ENCODE results near the gene P2RX5.

The P2RX5 gene

DNA sequence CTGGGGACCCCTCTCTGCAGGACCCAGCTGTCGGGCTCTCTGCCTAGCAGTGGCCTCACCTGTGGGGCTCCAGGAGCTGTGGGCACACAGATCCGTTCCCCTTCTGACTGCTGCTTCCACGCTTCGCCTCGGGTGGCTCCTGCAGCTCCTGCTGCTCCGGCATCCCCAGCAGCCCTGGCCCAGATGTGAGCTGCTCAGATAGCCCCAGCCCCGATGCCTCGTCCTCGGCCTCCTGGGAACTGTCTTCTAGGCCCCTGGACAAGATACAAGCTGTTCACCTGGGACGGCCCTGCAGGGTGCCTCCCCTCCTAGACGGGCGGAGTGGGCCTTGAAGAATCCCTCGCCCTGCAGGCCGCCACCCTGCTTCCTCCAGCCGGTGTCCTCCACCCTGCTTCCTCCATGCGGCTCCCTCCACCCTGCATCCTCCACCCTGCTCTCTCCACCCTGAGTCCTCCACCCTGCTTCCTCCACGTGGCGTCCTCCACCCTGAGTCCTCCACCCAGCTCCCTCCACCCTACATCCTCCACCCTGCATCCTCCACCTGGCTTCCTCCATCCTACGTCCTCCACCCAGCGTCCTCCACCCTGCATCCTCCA, 16.3 kb downstream of the P2RX5 start:
- no peak for DNase-seq

DNA sequence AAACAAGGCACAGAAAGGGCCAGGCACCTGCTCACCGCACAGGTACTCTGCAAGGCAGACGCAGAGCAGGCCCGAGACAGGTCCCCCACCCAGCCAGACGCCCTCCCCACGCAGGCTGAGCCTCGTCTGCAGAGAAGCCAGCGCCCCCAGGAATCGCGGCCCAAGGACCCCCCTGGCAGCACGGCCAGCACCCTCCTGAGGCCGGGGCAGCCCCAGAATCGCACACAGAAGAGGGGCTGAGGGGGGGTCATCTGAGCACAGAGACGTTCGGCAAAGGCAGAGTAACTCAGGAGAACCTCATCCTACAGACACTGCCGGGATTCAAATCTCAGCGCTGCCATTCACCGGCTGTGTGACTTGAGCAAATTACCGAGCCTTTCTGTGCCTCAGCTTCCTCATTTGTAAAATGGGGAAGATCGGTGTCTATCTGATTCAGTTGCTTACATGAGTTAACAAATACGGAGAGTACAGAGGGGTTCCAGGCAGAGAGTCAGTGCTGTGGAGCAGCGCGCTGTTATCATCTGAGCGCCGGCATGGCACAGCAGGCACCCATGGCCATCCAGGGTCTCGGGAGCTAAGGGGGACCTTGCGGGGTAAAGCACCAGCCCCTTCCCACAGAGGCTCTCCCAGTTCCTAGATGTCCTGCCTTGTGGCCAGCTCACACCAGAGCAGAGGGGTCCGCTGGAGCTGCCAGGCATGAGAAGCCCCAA, 17.0 kb downstream of the P2RX5 start:
- DNase-seq, result no peak

DNA sequence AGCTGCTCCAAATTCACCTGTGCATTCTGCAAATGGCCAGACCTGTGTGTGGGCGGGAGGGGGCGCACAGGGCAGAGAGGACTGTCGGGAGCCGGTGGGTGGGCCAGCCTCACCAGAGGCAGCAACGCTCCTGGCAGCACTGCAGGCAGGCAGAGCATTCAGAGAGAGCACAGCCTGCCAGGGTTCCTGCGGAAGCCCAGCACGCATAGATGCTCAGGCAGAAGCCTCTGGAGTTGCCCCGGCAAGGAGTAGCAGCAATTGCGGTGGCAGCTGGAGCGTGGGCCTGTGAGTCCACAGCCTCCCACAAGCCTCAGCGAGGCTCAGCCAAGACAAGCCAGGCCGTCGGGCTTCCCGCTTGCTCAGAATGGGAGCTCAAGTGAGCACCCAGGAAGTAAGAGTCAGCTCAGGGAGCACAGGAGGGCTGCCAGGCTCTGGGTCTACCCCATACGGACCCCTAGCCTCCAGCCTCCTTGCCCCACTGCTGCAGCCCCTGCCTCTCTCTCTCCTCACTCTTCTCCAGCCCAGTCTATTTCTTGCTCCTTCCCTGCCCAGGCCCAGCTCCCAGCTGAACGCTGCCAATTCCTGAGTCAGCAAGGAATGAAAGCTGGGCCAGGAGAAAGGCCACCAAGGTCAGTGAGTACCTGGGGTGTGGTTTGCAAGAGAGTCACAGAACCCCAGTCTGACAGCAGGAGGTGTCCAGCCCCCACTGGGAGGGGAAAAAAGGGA, 17.7 kb downstream of the P2RX5 start:
- DNase-seq, result no peak

DNA sequence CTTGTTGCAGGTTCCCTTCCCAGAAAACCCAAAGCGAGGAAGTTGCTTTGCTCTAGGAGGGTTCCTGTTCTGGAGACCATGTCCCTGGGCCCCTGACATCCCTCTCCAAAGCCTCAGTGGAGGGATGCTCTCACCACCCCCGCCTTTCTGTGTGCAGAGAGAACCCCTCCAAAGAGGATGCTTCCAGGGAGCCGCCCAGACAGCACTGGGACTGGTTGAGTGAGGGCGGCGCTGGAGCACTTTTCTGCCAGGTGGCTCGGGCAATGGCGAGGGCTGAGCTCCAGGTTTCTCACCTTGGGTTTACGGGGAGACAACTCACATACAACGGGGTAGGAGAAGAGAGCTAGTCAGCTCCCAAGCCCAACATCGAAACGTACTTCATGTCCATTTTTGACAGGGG, 20.1 kb downstream of the P2RX5 start:
- DNase-seq, result no peak

DNA sequence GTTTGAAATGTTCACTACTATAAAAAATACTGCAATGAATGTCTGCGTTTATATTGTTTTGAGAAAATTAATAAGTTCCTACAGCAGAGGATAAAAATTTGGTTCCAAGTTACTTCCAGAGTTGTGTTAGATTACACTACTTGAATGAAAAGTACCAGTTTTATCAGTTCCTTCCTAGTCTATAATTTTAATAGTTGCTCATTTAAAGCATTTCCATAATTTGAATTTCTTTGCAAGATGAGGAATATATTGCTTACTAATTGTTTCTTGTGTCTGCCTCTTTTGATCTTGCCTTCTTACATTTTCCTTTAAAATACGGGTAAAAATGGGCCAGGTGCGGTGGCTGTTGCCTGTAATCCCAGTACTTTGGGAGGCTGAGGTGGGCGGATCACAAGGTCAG, 23.4 kb downstream of the P2RX5 start:
- DNase-seq, result no peak

DNA sequence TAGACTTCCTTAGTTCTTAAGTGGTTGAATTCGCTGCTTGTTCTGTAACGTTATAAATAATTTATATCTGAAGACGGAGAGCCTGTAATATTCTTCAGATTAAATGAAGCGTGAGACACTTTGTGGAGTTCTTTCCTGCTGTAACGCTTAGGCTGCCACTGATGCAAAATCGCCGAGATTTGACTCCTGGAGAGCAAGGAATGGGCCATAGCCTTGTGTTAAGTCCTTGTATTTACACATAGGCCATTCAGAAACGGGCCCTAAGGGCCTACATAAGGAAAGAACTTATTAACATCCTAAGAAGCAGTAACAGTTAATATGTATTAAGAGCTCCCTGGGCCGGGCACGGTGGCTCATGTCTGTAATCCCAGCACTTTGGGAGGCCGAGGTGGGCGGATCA, 26.4 kb downstream of the P2RX5 start:
- no peak for DNase-seq

DNA sequence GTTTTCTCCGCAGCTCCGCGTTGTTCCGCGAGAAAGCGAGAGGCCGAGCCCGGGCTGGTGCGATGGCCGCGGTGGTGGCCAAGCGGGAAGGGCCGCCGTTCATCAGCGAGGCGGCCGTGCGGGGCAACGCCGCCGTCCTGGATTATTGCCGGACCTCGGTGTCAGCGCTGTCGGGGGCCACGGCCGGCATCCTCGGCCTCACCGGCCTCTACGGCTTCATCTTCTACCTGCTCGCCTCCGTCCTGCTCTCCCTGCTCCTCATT, 26.9 kb downstream of the P2RX5 start:
- no peak for DNase-seq

DNA sequence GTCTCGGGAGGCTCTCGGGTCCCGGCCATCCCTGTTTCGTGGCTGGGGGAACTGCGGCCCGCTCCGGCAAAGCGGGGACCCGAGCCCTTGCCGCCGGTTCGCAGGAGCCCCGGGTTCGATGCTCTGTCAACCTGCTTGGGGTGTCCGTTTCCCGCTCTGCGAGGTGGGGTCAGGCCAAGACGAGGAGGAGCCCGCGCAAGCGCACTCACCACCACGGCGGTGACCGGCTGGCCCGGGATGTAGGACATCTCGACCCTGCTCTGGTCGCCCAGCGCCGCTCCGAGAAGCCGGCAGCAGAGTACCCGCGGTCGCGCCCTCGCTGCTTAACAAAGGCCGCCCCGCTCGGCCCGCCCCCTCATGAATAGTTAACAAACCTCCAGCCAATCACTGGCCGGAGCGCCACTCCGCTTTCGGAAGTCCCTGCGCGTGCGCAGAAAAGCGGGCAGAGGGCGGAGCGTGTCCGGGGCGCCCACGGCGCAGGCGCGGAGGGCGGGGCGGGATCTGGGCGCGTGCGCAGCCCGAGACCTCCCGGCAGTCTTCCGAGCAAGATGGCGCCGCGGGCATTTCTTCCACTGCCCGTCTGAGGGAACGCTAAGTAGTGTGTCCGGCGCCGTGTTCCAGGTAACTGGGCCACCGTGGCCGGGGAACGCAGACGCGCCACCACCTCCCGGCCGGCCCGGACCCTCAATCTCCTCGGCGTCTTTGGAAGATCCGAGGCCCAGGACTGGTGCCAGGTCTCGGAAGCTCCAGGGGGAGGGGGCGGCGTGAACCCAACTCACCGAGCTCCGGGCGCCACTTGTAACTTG, 27.5 kb downstream of the P2RX5 start, which contains the start of the genes EMC6 and TAX1BP3:
Gene EMC6 (plus strand): TSS at position 534 of the 806 bp plus-strand sequence. CDS start 335 bp downstream, outside the sequence.
Gene TAX1BP3 (minus strand): TSS at position 300 of the 806 bp plus-strand sequence. CDS start 52 bp downstream, at position 248.
- DNase-seq, result peak; percentile 100

DNA sequence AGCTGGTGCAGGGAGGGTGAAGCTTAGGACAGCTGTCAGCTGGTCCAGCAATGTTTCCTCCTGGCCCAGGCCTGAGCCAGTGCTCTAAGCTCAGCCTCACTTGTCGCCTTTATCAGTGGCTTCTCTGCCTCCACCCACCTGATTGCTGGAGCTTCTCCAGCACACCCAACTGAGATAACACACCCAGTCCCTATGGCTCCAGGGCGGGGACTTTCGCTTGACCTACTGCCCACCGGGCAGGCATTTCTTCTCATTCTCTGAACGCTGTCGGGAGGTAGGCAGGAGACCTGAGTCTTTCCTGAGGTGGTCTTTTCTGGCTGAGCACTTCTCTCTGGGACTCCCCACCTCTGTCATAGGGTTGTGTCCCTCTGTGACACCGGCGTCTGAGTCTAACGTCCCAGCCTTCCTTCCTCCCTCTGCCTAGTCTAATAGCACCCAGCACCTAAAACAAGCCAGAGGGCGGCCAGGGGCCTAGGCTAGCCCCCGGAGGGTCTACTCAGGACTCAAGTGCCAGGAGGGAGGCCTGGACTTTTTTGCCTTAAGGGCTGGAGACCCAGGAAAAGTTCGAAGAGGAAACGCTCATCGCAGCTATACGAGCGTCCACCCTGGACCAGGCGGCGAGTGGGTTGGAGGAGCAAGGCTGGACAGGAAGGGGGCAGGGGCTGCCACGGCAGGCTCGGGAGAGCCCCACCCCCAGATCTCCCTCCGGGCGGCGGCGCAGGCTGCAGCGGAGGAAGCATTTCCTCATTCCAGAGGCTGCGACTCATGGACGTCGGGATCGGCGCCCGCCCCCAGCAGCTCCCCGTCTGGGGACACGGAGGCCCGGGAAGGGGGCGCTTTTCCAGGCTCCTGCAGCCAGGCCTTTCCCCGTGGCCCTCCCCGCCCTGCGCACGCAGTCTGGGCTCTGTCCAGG, 28.3 kb downstream of the P2RX5 start:
- DNase-seq, result peak; percentile 66

DNA sequence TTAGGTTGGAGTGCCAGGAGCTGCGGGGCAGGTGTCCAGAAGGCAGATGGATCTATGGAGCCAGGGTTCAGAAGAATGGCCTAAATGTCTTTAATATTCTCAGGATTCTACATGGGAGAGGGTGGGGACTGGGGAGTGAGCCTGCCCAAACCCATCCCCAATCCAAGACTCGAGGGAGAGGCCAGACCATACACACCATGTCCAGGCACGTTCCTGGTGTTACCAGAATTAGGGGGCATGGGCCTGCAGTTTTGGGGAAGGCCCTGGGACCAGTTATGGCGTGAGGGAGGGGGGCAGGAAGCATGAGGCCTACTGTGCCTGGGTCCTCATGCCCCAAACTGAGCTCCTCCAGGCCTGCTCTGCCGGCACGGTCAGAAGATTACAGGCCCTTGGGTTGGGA, 29.4 kb downstream of the P2RX5 start:
- no peak for DNase-seq

DNA sequence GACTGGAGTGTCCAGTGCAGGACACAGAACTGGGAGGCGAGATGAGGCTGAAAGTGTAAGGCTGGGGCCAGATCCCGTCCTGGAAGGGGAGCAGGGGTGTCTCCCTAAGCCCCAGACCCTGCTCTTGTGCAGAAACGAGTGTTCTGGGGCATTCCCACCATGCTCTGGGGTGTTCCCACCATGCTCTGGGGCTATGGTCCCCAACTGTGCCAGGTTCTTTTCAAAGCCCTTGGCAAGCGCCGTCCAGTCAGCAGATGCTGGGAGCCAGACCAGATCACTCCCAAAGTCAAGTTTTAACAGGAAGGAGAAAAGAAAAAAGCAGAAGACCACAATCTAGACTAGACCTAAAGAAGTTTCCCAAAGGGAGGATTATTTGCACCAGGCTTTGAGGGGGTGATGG, 30.1 kb downstream of the P2RX5 start:
- no peak for DNase-seq

DNA sequence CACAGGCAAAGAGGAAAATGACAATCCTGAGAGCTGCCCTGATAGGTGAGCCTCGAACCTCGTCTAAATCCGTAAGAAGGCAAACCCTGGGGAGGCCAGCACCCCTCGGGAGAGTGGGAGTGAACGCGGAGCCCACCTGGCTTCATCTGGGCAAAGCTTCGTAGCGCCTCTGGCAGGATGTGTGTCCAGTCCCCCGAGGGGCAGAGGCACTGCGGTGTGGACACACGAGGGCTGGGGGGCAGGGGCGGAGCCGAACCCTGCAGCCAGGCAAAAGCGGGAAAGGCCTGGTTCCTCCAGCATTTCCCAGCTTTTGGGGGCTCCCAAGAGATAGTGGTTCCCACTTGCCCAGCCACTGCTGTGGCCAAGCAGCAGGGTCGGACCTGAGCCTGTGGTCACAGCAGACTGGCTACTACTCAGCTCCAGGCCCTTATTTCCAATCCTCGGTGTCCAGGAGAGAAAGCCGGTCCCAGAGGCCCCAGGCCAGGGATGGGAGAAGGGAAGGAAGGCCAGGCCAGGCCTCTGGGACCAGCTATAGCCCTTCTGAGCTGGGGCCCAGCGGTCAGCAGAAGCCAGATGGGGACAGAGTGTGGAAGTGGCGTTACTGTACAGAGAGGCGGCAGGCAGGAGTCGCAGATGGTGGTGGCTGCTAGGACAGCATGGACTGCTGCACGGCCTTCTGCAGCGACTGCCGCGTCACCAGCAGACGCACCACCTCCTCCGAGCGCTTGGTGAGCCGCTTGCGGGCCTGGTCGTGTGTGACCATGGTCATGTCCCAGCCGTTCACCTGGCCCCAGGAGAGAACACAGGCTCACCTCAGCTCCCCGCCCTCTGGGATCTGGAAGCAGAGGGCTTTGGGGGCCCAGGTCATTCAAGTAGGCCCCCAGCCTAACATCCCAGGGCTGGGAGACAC, 32.6 kb downstream of the P2RX5 start:
- no peak for DNase-seq

DNA sequence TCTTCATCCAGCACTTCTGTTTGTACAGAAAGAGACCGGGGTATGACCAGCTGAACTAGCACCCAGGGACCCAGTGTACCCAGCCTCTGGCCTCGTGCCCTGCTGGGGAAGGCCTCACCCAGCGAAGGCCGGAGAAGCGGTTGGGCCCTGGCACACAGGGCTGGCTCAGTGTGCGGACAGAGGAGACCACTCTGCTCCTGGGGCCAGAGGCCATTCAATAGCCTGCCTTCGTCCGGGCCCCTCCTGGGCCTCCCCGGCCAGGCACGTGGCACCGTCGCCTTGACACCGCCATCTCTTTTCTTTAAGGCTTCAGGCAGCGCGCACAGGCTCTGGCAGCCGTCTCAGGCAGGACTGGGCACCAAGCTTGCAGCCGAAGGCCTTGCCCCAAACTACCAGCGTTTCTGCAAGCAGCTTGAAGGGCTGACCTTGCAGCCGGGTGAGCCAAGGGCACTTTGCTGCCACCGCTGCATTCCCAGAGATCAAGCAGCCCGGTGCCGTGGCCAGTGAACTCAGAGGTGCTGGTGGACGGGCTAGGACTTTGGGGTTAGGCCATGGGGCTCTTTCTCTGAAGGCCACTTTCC, 35.6 kb downstream of the P2RX5 start:
- no peak for DNase-seq

DNA sequence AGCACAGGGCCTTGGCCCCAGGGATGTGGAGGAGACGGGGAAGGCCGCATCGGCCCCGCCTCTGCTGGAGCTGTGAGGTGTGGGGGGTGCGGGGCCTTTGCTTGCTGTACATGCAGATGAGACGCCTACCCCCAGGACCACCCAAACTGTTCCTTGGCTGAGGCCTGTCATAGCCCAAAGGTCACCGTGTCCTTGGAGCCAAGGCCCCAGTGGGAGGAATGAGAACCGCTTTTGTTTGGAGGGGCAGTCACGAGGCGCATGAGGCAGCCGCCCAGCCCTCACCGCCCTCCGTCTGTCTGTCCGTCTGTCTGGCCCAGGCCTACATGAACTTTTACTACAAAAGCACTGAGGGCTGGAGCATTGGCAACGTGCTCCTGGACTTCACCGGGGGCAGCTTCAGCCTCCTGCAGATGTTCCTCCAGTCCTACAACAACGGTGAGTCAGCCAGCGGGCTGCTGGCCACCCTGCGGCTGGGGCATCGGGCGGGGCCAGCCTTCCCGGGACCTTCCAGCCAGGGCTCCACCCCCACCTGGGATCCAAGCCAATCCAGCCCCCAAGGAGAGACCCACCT, 36.3 kb downstream of the P2RX5 start:
- DNase-seq, result no peak

DNA sequence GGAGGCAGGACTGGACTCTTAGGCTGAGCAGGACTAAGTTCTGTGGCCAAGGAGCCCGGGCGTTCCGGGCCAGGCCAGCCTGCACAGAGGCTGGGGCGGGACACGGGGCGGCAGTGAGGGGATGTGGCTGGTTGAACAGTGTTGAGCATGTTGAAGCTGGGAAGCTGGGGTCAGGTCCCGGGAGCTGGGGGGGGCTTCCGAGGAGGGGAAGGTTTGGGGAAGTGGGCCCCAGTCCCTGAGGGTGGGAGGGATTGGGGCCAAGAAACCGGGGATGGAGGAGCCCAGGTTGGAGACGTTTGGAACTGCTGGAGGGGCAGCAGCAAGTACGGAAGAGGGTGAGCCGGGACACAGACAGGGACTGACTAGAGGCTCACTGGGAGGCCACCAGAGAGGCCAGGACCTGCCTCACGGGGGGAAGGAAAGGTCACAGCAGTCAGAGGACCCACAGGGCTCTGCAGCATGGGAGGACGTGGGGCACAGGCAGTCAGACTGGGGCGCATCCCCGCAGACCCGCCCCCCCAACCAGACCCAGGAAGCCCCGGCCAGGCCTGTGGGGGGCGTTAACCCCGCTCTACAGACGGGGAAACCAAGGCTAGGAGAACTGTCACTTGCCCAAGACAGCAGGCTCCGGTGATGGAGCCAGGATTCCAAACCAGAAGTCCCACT, 37.0 kb downstream of the P2RX5 start:
- DNase-seq, result no peak

DNA sequence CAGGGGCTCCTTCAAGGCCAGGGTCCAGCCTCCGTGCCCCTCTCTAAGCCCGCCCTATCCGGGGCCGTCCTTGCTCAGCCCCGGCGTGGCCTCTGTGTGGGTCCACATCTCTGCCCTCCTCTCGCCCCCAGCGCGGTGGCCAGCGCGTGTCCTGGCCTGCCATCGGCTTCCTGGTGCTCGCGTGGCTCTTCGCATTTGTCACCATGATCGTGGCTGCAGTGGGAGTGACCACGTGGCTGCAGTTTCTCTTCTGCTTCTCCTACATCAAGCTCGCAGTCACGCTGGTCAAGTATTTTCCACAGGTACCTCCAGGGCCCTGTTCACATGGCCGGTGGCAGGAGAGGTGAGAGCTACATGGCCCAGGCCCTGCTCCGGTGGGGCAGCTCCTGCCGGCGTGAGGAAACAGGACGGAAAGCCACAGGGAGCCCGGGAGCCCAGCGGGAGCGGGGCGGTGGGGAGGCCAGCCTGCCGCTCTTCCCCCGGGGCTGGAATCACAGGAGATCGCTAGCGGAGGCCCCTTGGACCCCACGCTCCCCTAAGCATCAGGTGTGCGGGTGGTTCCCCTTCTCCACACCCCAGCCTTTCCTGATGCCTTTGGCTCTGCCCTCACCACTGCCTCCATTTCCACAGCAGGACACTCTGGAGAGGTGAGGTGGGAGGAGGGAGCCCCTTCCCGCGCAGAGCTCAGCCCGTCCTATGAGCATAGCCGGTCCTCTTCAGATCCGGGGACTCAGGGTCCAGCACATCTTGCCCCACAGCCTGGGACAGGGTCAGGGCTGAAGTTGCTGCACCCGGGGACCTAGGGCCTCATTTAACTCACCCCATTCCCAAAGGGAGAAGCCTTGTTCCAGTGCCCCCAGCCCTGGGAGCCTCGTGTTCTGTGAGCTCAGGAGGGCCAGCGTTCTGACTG, 37.8 kb downstream of the P2RX5 start:
- DNase-seq, result no peak

DNA sequence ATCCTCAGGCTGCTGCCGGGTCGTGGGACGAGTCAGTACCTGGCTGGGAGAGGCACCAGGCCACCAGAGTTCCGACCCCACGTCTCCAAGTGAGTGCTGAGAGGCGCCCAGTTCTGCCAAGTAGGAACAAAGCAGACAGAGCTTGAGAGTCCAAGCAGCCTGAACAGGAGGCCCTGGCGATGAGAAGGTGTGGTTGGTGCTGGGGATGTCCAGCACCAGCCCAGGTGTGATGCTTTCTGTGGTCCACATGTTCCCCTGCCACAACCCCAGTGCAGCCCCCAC, 38.4 kb downstream of the P2RX5 start:
- DNase-seq, result no peak

DNA sequence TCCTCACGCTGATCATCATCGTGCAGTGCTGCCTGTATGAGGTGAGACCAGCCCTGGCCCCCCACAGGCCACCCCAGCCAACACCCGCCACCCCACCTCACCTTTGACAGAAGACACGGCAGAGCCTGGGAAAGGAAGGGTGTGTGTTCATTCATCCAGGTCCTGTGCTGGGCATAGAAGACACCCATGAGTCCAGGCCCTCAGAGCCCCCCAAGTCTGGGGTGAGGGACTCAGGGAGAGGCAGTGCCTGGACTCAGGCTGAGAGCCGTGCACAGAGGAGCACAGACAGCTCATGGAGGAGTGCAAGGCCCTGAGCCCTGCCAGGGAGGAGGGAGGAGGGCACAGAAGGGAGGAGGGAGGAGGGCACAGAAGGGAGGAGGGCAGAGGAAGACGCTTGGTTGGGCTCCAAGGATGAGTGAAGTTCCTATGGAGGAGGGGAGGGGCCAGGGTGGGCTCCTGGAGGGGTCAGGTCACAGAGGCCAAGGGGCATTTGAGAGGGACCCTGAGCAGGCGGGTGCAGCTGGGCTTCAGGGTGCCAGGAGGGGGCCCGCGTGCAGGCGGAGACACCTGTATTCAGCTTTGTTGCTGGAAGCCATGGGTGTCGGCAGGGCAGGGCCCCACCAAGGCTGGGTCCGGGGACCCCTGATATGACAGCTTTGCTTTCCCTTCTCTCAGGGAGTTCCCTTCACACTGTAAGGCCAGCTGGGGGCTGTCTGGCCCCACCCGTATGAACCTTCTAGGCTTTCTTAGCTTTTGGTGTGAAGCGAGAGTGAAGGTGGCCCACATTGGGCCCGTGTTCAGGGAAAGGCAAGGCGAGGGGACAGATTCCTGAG, 39.0 kb downstream of the P2RX5 start:
- DNase-seq, result no peak

All from activated CD8-positive, alpha-beta memory T cell treated with anti-CD3 and anti-CD28 coated beads, Interleukin-2, amount 50 U/mL, for 48 hours (primary cell).